Activated CD8-positive, alpha-beta memory T cell treated with anti-CD3 and anti-CD28 coated beads, Interleukin-2, amount 50 U/mL, for 48 hours (primary cell): ENCODE results near the gene PRUNE2.
"Not testable (repeated sequence)": the region's sequence is repeated elsewhere in the genome, so short reads cannot be mapped to it uniquely, and the experiment has no call there.

ENCODE experiments used
- DNase-seq: peaks from one replicate; pipeline ENCODE4 v3.0.0-alpha.2; 2020

Gene PRUNE2

GRCh38 chr9:76593961-76594735 is 311.8 kb downstream of the PRUNE2 start:
- DNase-seq = not testable (repeated sequence)

DNA sequence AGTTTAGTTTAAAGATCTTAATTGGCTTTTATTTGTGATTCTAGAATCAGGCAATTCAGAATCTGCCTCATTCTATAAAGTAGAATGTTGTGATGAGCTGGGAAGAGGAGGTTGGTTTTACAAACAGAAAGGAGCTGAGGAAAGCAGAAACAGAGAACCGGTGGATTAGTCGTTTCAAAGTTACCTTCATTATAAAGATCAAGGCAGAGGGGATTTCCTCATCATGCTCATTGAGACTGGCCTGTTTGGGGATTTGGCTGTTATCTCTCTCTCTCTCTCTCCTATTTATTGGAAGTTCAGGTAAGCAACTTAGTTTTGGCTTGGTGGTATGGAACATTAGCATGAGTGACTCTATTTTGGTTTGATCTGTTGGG is 313.0 kb downstream of the PRUNE2 start:
- DNase-seq = no peak

GRCh38 chr9:76592091-76592973 is 313.6 kb downstream of the PRUNE2 start:
- DNase-seq = no peak

DNA sequence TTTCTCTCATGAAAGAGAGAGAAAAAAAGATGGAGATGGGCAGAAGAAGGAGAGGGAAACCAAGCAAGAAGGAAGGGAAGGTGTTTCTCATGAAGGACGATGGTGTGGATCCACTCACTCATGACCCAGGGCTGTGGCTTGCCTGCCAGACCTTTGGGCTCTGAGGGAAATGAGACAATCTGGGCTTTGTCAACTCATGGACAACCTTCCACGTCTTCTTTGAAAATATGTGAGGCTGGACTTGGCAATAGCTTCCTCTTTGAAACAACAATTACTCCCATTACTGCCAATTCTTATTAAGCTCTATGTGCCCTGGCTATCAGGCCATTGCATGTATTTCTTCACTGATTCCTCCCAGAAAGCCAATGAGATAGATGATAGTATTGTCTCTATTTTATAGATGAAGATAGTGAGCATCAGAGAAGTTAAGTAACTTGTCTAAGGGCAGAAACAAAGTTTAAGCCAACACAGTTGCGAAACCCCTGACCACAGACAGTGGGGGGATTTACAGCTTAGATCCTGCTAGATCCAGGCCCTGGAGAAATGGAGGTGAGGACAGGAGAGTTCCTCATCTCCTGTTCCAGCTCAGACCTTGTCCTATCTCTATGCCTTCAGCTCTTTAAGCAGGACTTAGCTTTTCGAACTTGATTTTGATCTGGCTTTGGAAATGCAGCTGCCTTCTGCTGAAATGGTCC is 314.5 kb downstream of the PRUNE2 start:
- no peak for DNase-seq

- DNase-seq = no peak
Measured at GRCh38 chr9:76588316-76588715, 317.6 kb downstream of the PRUNE2 start.

DNA sequence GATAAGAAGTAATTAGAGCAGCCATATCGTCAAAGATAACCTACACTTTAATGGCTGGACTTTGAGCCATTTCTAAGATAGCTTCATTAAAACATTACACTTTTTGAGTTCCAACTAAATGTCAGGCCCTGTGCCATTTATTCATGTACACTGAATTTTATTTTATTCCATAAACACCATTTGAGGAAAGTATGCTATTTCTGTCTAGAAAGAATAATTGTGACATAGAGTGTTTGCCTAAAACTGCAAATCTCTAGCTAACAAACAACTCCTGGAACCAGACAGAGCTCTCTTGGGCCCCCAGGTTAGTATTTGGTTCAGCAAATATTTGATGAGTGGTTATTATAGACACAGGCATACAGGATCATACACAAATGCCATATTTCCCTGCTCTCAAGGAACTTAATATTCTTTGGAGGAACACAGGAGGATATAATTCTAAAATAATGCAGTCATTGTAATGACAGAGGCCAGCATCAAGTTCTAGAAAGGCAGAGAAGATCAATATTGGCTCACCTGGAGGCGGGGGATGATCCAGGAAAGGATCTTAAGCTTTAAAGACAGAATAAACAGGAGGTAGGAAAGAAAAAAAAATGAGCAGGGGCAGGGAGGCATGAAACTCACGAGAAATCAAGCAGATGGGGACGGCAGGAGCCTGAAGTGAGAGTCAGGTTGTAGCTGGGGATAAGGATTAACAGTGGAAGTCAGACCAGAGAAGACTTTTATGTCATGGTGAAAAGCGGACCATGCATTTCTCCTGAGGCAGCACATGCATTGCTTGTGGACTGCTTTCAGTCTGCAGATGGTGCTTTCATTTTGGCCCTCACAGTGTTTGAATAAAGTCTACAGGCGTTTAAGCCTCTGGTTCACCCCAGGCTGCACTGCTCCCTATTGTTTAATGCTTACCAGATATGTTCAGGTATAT is 319.3 kb downstream of the PRUNE2 start:
- DNase-seq = no peak

DNA sequence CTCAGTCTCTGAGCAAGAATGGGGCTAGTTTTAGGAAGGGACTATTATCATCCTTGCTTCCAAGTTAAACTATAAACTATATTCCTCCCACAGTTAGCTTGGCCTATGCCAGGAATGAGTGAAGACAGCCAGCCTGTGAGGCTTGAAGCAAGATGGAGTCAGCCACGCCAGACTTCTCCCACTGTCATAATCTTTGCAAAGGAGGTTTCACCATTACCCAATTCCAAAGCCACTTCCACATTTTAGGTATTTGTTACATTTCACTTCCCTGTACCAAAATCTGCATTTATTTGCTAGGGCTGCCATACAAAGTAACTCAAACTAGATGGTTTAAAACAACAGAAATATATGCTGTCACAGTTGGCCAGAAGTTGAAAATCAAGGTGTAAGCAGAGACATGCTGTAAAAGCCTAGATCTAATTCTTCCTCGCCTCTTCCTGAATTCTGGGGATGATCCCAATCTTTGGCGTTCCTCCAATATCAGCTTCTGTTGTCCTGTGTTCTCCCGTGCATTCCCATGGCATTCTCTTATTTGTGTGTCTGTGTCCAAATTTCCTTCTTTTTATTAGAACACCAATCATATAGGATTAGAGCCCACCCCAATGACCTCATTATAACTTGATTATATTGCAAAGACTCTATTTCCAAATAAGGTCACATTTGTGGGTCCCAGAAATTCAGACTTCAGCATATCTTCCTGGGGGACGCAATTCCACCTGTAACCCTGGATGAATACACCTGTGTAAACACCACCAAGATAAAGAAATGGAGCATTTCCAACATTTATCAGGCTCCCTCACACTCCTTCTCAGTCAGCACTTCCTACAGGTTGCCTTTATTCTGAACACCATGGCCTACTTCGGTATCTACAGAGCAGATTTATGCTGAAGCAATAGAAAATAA is 320.2 kb downstream of the PRUNE2 start:
- DNase-seq = no peak

- DNase-seq = no peak
Measured at GRCh38 chr9:76583256-76583655, 322.7 kb downstream of the PRUNE2 start.

DNA sequence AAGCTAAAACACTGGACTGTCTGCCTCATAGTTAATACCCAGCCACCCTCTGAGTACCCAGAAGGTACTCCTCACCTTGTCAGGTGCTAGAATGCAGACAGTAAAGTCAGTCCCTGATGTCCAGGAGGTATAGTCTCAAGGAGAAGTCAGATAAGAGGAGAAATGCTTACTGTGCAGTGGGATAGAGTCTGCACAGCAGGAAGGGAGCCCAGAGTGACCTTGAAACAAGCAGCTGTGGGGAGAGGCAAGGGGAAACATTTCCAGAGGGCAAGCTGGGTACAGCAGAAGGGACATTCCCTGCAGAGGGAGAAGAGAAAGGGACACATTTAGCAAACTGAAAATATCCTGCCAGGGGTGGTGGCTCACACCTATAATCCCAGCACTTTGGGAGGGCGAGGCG is 324.2 kb downstream of the PRUNE2 start:
- no peak for DNase-seq

DNA sequence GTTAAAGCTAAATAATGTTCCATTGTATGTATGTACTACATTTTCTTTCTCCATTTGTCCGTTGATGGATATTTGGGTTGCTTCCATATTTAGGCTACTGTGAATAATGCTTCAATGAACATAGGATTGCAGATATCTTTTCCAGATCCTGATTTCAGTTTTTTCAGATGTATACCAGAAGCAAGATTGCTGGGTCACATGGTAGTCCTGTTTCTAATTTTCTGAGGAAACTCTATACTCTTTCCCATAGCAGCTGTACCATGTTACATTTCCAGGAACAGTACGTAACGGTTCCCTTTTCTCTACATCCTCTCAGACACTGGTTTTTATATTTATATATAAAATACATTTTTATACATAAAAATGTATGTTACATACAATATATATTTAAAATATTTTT is 325.1 kb downstream of the PRUNE2 start:
- no peak for DNase-seq

GRCh38 chr9:76580188-76580587 is 325.7 kb downstream of the PRUNE2 start:
- no peak for DNase-seq

- peak; percentile 75 for DNase-seq
Measured at GRCh38 chr9:76576344-76576743, 329.6 kb downstream of the PRUNE2 start.

GRCh38 chr9:76575761-76576160 is 330.2 kb downstream of the PRUNE2 start:
- no peak for DNase-seq

DNA sequence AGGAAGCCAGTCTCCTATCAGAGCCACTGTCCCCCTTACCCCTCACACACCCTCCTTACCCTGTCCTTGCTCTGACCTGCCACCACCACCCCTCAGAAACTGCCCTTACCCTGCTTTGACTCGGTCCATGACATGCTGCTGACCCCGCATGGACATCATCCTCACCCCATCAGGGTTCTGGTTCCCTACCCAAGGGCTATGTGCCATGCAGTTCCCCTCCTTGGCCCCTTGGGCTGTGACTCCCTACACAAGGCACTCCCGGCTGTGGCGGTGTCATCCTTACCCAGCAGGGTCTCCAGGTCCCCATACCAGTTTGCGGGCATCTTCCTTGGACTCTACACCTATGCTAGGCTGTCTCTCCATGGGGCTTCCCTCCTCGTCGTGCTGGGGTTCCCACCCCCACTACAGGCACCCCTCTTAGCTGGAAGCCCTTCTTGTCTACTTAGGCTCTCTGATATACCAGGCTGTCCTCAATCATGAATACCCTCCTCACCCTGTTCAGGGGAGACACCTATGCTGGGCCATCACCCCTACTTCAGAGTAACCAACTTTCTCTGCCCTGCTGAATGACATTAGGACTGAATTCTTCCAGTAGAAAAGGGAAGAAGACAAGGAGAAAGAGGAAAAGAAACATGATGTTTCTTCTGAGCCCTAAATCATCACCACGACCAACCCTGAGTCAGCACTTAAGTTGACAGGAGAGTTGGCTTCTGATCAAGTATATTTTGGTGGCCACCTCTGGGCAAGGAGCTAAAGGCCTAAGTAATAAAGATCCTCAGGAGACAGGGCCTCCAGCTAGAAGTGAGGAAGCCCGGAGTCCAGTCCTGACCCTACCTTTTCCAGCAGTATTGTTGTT is 331.8 kb downstream of the PRUNE2 start:
- DNase-seq = no peak

DNA sequence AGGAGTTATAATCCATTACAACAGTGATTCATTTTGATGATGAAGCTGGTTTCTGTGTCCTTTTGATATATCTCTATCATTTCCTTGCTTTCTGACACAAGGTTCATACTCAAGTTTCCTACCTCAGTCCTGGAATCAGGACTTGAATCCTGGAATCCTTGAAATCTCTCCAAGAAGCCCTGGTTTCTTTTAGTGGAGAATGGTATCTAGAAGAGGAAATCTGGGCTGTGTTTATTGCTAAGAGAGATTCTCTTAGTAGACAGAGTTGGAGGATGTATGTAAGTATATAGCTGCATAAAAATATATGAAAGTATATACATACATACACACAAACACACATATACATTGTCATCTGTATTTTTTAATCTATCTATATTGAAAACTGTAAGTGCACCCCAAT is 332.5 kb downstream of the PRUNE2 start:
- DNase-seq = no peak

GRCh38 chr9:76572151-76572550 is 333.8 kb downstream of the PRUNE2 start:
- no peak for DNase-seq

DNA sequence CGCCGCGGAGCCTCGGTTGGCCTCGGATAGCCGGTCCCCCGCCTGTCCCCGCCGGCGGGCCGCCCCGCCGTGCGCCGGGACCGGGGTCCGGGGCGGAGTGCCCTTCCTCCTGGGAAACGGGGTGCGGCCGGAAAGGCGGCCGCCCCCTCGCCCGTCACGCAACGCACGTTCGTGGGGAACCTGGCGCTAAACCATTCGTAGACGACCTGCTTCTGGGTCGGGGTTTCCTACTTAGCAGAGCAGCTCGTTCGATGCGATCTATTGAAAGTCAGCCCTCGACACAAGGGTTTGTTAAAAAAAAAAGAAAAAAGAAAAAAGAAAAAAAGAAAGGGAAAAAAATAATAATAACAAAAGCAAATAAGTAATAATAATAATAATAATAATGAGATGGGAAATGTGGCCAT is 334.2 kb downstream of the PRUNE2 start:
- DNase-seq = no peak

DNA sequence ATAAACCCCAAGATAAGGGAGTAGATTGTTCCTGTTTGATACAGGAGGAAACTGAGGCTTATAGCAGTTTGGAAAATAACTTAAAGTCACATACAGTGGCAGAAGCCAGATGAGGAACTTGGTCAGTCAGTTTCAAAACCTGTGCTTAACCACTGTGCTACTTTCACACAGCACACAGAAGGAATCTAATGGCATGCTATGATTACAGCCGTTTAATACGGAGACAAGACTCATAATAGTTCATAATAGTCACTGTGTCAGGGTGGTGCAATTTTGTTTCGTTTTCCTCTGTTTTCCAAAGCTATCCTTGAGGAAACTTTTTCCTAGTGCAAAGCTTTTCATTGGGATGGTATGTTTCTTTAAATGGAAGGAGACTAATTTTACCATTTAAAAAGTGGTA is 334.6 kb downstream of the PRUNE2 start:
- DNase-seq = no peak

- DNase-seq = no peak
Measured at GRCh38 chr9:76570826-76571225, 335.1 kb downstream of the PRUNE2 start.

DNA sequence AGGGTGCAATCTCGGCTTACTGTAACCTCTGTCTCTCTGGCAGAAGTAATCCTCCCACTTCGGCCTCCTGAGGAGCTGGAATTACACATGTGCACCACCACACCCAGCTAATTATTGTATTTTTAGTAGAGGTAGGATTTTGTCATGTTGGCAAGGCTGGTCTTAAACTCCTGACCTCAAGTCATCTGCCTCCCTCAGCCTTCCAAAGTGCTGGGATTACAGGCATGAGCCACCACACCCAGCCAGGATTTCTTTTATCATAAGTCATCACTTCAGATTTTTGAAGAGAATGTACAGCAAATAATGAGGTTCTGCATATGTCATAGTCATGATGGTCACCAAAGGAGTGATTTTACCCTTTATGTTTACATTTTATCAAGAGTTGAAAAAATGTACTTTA is 338.8 kb downstream of the PRUNE2 start:
- no peak for DNase-seq
